Activated gamma-delta T cell treated with Interleukin-2 at 50 U/mL for 16 hours (primary cell): ENCODE measurements around the gene ABHD16B.

Source experiments
- DNase-seq: peaks from one replicate; pipeline ENCODE4 v3.0.0-alpha.2; 2020

ABHD16B gene

GRCh38 chr20:63881451-63882226 lies 20.3 kb downstream of the ABHD16B start:
- DNase-seq = no peak

DNA sequence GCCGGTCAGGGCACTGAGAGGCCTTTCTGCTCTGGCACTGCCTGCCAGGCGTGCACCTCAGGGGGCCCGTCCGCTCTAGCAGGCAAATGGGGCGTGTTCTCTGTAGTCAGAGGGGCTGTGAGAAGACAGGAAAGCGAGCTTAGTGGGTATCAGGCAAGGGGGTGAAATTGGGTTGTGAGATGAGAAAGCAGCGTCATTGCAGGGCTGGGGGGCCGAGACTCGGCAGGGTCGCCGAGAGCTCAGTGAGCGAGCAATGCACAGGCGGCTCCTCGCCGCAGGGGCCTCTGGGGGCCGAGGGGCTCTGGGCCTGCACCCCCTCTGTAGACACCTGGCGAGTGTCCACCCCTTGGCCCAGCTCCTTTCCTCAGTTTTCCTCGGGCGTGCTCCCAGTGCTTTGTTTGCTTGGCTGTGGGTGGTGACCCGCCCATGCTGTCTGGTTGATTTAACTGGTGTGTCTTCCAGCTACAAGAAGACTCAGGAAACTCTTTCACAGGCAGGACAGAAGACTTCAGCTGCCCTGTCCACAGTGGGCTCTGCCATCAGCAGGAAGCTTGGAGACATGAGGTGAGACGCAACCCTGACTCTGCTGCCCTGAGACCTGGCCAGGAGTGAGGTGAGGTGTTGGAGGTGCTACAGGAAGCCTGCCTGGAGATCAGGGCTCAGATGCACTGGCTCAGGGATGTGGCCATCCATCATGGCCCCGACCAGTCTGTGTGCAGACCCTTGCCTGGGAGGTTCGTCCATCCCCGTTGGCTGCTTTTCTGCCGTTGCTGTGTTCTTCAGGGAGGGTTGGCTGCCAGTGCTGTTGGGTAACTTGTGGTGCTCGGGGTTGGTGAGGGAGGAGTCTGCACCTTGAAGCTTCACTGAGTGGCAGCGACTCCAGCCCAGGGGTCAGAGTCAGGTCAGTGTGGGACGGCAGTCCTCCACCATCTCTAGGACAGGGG lies 21.2 kb downstream of the ABHD16B start:
- DNase-seq = no peak

- DNase-seq = no peak
Measured at GRCh38 chr20:63883201-63883593, 21.9 kb downstream of the ABHD16B start.

DNA sequence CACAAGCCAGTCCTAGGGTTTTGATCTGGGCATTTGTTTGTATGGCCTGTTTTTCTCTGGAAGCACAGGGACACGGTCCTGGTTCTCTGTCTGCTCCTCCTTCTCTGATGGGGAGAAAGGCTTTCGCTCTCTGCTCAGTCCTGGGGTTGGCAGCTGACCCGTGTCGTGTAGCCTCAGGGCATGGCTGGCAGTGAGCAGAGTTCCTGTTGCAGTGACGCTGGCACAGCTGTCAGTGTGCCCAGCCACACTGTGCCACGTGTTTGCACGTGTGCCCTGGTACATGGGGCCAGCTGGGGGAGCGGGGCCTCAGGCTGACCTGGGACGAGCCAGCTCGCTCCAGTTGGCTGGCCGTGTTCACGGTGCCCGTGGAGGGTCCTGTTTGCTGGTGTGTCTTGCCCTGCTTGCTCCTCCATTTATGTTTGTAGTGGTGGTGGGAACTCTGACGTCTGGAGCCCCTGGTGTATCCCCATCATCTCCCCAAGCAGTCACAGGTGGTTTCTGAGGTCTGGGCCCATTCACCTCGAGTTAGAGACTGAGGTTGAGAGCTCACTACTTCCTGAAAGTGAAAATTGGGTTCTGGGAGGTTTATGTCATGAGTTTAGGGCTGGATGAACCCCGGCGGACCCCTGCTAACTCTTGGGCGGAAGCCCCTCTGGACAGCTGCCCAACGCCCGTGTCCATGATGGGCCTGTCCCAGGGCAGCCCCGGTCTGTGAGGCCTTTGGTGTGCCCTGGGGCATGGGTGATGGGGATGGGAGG lies 23.4 kb downstream of the ABHD16B start:
- no peak for DNase-seq

DNA sequence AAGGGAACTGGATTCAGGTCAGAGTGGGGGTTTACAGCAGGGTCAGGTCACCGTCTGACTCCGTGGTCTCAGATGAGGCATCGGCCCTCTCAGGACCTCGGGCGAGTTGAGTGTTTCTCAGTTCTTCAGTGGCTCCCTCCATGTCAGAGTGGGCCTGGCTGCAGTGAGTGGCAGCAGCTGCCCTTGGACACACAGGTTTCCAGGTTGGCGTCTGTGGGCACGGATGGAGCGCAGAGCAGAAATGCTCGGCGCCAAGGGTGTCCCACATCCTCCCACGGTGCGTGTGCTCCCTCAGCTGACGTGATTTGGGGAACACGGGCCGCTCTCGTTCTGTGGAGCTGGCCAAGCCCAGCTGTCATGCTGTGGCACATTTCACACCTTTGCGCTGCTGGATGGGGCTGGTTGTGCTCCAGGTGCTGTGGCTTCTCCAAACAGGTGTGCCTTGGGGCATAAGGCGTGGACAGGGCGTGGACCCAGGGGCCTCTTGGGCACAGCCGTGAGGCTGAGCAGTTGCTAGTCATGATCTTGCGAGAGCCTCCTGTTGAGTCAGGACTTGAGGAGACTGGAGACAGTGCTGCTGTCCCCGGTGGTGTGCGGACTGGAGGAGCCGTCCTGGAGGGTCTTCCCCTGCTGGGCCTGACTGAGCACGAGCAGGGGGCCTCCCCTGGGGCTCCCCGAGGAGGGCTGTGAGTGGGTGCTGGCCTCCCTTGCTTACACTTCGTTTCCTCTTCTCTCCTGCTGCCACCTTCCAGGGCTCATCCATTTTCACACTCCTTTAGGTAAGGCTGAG lies 24.2 kb downstream of the ABHD16B start:
- DNase-seq = no peak

- DNase-seq = no peak
Measured at GRCh38 chr20:63886054-63886419, 24.7 kb downstream of the ABHD16B start.

GRCh38 chr20:63886921-63887320 lies 25.6 kb downstream of the ABHD16B start:
- no peak for DNase-seq

DNA sequence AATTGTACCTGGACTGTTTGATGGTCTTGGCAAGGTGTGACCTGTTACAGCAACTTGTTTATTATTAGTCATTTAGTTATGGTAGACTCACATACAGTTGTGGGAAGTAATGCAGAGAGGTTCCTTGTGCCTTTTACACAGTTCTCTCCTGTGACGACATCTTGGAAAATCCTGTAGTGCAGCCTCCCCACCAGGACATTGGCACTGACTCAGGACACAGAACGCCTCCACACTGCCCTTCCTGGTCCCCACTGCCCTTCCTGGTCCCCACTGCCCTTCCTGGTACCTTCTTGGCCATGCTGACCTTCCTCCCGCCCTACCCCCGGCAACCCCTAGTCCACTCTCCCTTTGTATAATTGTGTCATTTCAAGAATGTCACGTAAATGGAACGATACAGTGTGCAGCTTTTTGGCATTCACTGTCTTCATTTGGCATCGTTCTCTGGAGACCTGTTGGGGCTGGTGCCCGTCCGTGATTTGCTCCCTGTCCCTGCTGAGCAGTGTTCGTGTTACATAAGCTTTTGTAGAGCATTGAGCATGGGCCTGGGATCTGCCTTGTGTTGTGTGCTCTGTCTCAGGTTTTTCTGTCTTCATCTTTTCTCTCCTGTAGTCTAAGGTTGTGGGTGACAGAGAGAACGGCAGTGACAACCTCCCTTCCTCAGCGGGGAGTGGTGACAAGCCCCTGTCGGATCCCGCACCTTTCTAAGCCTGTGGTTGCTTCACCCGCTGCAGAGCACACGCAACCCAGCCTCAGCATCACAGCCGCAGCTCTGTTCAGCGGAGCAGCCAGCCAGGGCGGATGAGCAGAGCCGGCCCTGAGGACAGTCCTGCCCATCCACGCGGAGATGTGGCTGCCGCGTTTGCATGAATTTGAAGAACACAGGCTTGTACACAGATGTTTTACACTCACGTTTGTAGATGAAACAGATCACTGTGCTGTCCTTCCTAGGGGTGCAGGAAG lies 28.2 kb downstream of the ABHD16B start:
- DNase-seq = no peak

DNA sequence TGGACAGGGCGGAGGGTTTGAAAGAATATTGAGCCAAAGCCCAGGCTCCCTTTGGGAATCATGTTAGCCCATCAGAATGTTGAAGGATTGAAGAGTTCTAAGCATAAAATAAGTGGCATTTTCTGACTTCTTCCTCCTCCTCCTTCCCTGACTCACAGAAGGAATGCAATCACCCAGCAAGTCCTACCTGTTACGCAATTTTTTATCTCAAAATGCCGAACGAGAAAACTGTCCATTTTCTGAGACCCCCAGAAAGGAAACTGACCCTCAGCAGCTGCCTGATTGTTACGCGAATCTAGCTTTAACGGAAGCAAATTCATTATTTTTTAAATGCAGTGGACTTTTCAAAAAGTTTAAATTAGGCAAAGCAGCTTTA lies 28.9 kb downstream of the ABHD16B start:
- DNase-seq = no peak

- no peak for DNase-seq
Measured at GRCh38 chr20:63890616-63891015, 29.3 kb downstream of the ABHD16B start.

- no peak for DNase-seq
Measured at GRCh38 chr20:63891061-63892002, 30.0 kb downstream of the ABHD16B start.

DNA sequence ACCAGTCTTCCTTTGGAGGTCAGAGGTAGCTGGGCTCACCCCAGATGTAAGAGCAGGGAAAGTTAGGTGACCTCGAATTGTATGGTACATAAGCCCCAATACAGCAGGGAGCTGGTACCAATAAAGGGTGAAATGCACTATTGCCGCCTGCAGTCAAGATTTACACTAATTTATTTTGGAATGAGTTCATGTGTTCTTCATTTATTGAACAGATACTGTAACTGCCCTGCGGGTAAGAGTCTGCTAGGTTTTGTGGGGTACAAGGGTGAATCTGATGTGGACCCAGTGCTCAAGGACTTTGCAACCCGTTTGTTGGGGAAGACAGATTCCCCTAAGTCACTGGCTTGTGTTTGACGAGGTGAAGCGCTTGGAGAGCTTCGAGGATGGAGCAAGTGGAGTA lies 31.1 kb downstream of the ABHD16B start:
- DNase-seq = no peak

DNA sequence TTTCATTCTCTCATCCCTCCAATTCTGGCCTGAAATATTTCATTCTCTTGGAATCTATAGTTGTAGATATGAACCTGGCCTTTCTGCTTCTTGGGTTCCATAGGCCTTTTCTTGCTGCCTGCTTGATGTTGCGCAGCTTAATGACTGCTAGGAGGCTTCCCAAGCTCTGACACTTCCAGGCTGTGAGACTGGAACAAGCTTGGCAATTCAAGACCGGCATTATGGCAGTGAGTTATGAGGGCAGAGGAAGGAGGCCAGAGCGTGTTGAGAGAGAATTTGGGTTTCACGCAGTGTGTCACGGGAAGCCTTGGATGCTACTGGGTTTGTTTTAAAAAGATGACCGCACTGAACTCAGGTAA lies 32.7 kb downstream of the ABHD16B start:
- no peak for DNase-seq

DNA sequence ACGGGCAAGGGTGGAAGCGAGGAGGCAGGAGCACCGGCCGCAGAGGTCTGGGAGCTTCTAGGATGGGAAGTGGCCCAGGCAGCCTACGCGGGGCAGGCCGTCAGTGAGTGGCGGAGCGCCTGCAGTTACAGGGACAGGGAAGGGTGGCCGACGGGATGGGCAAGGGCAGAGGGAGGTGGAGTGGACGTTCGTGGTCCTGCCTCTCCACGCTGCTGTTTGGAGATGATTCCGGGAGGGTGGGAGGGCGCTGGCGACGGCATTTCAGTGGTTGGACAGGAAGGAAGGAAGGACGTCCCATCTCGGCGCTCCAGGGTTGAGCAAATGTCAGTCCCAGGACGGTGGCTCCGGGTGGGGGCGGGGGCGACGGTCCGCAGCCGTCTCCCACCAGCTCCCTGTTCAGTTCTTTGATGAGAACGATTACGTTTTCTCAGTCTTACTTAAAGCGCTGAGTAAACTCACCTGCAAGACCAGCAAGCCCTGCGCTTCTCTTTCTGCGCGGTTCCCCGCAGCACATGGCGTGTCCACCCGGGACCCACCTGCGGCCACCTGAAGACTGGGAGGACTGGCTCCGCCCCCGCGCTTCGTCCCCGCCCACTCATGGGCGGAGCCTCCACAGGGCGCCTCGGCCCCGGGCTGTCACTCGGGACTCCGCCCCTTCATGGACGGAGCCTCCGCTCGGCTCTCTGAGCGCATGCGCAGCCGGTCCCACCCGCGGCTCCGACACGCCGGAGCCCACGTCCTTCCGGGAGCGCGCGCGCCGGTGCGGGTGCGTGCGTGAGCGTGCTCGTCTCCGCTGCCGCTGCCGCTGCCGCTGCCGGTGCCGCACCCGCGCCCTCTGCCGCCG lies 33.3 kb downstream of the ABHD16B start, which contains the start of gene DNAJC5:
Gene DNAJC5, plus strand, starts transcription at position 769 of the 844 bp plus-strand sequence. CDS start 33,220 bp downstream, outside the sequence.
- DNase-seq = peak; percentile 96

- no peak for DNase-seq
Measured at GRCh38 chr20:63895202-63895951, 34.1 kb downstream of the ABHD16B start.

- no peak for DNase-seq
Measured at GRCh38 chr20:63895952-63896263, 34.6 kb downstream of the ABHD16B start.

- peak; percentile 9 for DNase-seq
Measured at GRCh38 chr20:63896264-63897105, 35.2 kb downstream of the ABHD16B start.
